ENCODE measurements around the gene CANT1. TPM values are rescaled to one million over a fixed set of nuclear protein-coding genes. Genes with fewer than 3 reads are reported as not detected.

Gene CANT1
- total and polyA plus RNA-seq, 2 of the 13 experiments (the other 11 are each of a cell fraction or from before 2014, with no cell fraction given) = 34.1 to 42.1 TPM

DNA sequence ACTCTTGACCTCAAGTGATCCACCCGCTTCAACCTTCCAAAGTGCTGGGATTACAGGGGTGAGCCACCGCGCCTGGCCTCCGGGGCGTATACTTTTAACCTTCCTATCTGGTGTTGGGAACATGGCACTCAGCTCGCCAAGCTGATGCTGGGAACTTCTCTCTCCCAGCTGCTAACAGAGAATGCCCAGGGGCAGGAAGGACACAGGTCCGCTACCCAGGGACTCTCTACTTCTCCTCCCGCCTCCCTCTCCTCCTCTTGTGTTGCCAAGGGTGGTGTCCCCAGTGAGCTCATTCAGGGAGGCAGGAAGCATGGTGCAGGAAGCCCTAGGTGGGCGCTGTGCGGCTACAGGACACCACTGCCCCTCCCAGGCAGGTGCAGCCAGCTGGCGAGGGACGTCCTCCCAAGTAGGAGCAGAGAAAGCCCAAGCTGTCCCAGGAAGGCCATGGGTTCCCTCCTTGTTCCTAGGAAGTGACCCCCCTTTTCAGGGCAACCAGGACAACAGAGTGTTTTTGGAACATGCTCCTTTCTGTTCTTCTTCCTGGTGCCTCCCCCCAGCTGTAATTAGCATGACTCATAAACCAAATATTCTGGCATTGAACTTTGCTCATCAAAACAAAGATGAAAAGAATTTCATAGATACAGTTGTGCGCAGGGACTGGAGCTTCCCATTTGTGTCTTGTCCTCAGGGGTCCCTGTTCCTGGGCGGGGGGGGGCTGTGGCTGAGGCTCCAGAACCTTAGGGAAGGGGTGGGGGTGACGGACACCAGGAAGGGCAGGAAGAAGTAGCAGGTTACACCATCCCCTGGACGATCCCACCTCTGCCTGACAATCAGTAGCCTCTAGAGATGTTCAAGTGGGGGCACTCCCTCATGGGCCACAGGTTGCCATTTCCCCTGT is 17.1 kb upstream of the CANT1 start (continued):
- TF ChIP-seq, protein P1, sequence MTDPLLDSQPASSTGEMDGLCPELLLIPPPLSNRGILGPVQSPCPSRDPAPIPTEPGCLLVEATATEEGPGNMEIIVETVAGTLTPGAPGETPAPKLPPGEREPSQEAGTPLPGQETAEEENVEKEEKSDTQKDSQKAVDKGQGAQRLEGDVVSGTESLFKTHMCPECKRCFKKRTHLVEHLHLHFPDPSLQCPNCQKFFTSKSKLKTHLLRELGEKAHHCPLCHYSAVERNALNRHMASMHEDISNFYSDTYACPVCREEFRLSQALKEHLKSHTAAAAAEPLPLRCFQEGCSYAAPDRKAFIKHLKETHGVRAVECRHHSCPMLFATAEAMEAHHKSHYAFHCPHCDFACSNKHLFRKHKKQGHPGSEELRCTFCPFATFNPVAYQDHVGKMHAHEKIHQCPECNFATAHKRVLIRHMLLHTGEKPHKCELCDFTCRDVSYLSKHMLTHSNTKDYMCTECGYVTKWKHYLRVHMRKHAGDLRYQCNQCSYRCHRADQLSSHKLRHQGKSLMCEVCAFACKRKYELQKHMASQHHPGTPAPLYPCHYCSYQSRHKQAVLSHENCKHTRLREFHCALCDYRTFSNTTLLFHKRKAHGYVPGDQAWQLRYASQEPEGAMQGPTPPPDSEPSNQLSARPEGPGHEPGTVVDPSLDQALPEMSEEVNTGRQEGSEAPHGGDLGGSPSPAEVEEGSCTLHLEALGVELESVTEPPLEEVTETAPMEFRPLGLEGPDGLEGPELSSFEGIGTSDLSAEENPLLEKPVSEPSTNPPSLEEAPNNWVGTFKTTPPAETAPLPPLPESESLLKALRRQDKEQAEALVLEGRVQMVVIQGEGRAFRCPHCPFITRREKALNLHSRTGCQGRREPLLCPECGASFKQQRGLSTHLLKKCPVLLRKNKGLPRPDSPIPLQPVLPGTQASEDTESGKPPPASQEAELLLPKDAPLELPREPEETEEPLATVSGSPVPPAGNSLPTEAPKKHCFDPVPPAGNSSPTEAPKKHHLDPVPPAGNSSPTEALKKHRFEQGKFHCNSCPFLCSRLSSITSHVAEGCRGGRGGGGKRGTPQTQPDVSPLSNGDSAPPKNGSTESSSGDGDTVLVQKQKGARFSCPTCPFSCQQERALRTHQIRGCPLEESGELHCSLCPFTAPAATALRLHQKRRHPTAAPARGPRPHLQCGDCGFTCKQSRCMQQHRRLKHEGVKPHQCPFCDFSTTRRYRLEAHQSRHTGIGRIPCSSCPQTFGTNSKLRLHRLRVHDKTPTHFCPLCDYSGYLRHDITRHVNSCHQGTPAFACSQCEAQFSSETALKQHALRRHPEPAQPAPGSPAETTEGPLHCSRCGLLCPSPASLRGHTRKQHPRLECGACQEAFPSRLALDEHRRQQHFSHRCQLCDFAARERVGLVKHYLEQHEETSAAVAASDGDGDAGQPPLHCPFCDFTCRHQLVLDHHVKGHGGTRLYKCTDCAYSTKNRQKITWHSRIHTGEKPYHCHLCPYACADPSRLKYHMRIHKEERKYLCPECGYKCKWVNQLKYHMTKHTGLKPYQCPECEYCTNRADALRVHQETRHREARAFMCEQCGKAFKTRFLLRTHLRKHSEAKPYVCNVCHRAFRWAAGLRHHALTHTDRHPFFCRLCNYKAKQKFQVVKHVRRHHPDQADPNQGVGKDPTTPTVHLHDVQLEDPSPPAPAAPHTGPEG (CRISPR knock-in tag; IDR thresholded peaks at IDR 0.05) = 0 out of 2 replicates have a peak, but pooled peaks have one; percentile 38
- TF ChIP-seq, protein P2, sequence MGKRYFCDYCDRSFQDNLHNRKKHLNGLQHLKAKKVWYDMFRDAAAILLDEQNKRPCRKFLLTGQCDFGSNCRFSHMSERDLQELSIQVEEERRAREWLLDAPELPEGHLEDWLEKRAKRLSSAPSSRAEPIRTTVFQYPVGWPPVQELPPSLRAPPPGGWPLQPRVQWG (CRISPR knock-in tag; IDR thresholded peaks at IDR 0.05; ENCODE audit: borderline replicate concordance, low read depth) = no peak
- TF ChIP-seq SNAPC2 (CRISPR knock-in tag; IDR thresholded peaks at IDR 0.05) (no peak), ZNF883 (CRISPR knock-in tag; IDR thresholded peaks at IDR 0.05; ENCODE audit: not compliant biosample characterization) (no peak), CBX5 (CRISPR knock-in tag; IDR thresholded peaks at IDR 0.05; ENCODE audit: borderline replicate concordance) (0 out of 2 replicates have a peak, but pooled peaks have one; percentile 62), SYNCRIP (IDR thresholded peaks at IDR 0.05; ENCODE audit: insufficient read depth, low read depth, low read length) (no peak), SRF (IDR thresholded peaks at IDR 0.05; ENCODE audit: low read depth, low read length) (no peak), ZNF354B (CRISPR knock-in tag; IDR thresholded peaks at IDR 0.05) (no peak), MAFK (conservative IDR thresholded peaks at IDR 0.05 in 1 of 2, IDR thresholded peaks at IDR 0.05 in 1 of 2; ENCODE audit: low read length in 2 of 2) (peak in 1 of 2 experiments; percentile 31; a peak in 1 of 4 replicates), GATAD2A (CRISPR knock-in tag; IDR thresholded peaks at IDR 0.05) (peak; percentile 82; the same call in 1 of the 2 replicates), SRSF9 (IDR thresholded peaks at IDR 0.05; ENCODE audit: borderline replicate concordance, insufficient read depth, low read depth, low read length, poor library complexity, severe bottlenecking) (no peak), ZNF629 (CRISPR knock-in tag; conservative IDR thresholded peaks at IDR 0.05) (no peak; the same call in 1 of the 2 replicates), MTF1 (CRISPR knock-in tag; IDR thresholded peaks at IDR 0.05) (no peak; the same call in 1 of the 2 replicates), MTA1 (CRISPR knock-in tag; IDR thresholded peaks at IDR 0.05; ENCODE audit: borderline replicate concordance) (peak; percentile 90; the same call in 1 of the 2 replicates), RFX3 (CRISPR knock-in tag; IDR thresholded peaks at IDR 0.05) (peak; percentile 28; the same call in 1 of the 2 replicates)
- TF ChIP-seq, protein P3, sequence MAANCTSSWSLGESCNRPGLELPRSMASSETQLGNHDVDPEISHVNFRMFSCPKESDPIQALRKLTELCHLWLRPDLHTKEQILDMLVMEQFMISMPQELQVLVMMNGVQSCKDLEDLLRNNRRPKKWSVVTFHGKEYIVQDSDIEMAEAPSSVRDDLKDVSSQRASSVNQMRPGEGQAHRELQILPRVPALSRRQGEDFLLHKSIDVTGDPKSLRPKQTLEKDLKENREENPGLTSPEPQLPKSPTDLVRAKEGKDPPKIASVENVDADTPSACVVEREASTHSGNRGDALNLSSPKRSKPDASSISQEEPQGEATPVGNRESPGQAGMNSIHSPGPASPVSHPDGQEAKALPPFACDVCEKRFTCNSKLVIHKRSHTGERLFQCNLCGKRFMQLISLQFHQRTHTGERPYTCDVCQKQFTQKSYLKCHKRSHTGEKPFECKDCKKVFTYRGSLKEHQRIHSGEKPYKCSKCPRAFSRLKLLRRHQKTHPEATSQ (CRISPR knock-in tag; IDR thresholded peaks at IDR 0.05; ENCODE audit: borderline replicate concordance) = no peak
- TF ChIP-seq, protein P4, sequence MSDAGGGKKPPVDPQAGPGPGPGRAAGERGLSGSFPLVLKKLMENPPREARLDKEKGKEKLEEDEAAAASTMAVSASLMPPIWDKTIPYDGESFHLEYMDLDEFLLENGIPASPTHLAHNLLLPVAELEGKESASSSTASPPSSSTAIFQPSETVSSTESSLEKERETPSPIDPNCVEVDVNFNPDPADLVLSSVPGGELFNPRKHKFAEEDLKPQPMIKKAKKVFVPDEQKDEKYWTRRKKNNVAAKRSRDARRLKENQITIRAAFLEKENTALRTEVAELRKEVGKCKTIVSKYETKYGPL (CRISPR knock-in tag; IDR thresholded peaks at IDR 0.05) = no peak
- TF ChIP-seq, protein P5, sequence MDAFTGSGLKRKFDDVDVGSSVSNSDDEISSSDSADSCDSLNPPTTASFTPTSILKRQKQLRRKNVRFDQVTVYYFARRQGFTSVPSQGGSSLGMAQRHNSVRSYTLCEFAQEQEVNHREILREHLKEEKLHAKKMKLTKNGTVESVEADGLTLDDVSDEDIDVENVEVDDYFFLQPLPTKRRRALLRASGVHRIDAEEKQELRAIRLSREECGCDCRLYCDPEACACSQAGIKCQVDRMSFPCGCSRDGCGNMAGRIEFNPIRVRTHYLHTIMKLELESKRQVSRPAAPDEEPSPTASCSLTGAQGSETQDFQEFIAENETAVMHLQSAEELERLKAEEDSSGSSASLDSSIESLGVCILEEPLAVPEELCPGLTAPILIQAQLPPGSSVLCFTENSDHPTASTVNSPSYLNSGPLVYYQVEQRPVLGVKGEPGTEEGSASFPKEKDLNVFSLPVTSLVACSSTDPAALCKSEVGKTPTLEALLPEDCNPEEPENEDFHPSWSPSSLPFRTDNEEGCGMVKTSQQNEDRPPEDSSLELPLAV (CRISPR knock-in tag; conservative IDR thresholded peaks at IDR 0.05; ENCODE audit: low read depth) = no peak
